Measurements from ENCODE around the gene RALGAPA2.

GRCh38 chr20:20657092-20657491 is 55.4 kb downstream of the RALGAPA2 start:
- TF ChIP-seq POLR2AphosphoS5 (IDR thresholded peaks at IDR 0.05): no peak
- TF ChIP-seq CTCF (IDR thresholded peaks at IDR 0.05; ENCODE audit: poor library complexity, severe bottlenecking): no peak
- no peak for TF ChIP-seq REST (IDR thresholded peaks at IDR 0.05; ENCODE audit: borderline replicate concordance)
- no peak for TF ChIP-seq MXI1 (conservative IDR thresholded peaks at IDR 0.05; ENCODE audit: poor library complexity, severe bottlenecking)
- no peak for TF ChIP-seq EZH2 (IDR thresholded peaks at IDR 0.05; ENCODE audit: borderline replicate concordance, insufficient read depth, low read length, poor library complexity, severe bottlenecking)
- TF ChIP-seq EP300 (conservative IDR thresholded peaks at IDR 0.05; ENCODE audit: poor library complexity, severe bottlenecking): no peak
- TF ChIP-seq SMC3 (conservative IDR thresholded peaks at IDR 0.05; ENCODE audit: poor library complexity): no peak

Data from neural cell (in vitro differentiated cells).